Muscle layer of colon (tissue), 2 donors: ENCODE results near the gene MUSTN1.

Experiments
- H3K27ac ChIP-seq: one replicate; pipeline ENCODE4 v1.7.0; 2013; ENCODE audit warnings: low read depth, mild to moderate bottlenecking, low read length, moderate library complexity
- H3K27me3 ChIP-seq, 2 donors: one replicate each; pipeline ENCODE4 v1.7.0; 2013; ENCODE audit warnings: low read length in 2 of 2, mild to moderate bottlenecking in 2 of 2; ENCODE audit not compliant: insufficient read depth in 2 of 2, control insufficient read depth in 1 of 2
- H3K36me3 ChIP-seq: one replicate; pipeline ENCODE4 v1.7.0; 2013; ENCODE audit warnings: mild to moderate bottlenecking, low read length; ENCODE audit not compliant: insufficient read depth
- H3K4me1 ChIP-seq: one replicate; pipeline ENCODE4 v1.7.0; 2013; ENCODE audit warnings: mild to moderate bottlenecking, low read length; ENCODE audit not compliant: insufficient read depth
- H3K4me3 ChIP-seq, 2 donors: one replicate each; pipeline ENCODE4 v1.7.0; 2013; ENCODE audit warnings: low read length in 2 of 2, low read depth in 1 of 2, mild to moderate bottlenecking in 1 of 2, moderate library complexity in 1 of 2
- H3K9ac ChIP-seq: one replicate; pipeline ENCODE4 v1.7.0; 2013; ENCODE audit warnings: low read length
- H3K9me3 ChIP-seq: one replicate; pipeline ENCODE4 v1.7.0; 2013; ENCODE audit warnings: mild to moderate bottlenecking, low read length
- donor health status: abdominal sarcoma.
- donor health status: Adenocarcinoma of cecum.

MUSTN1 gene

DNA sequence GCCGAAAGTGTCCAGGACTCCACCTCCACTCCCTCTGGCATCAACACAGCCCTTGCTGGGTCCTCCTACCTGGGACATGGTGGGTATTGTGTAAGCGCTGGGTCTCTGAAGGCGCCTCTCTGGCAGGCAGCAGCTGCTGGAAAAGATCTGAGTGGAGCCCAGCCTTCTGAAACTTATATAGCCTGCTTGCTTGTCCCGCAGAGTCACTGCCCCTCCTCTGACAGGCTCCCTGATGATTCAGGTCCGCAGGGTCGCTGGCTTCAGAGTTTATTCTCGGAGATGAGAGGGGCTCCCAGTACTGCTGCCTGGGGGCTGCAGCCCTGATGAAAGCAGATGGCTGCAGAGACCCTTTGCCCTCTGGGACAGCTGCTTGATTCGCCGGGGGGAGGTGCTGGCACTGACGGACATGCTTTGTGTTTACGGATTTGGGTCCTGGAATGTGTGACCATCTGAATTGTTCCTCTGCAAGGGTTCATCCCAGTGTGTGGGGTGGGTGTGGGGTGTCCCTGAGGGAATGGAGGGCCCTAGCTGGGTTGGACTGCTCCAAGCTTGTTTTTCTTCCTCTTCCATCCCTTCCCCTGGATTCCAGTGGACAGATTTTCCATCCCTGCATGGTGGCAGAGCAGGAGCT lies at the start of gene MUSTN1:
Gene MUSTN1, minus strand, starts transcription at position 149 of the 631 bp plus-strand sequence. Its CDS starts 71 bp downstream, at position 78.
- Histone ChIP-seq H3K27me3 (no peaks in the 10 kb centered on the region), H3K4me3 (no peak within 1 kb of the TSS), H3K36me3 (peaks cover 12% of the 10 kb centered on the region), H3K9ac (no peak within 1 kb of the TSS), H3K27ac (peak within 1 kb of the TSS; percentile 25), H3K9me3 (no peaks in the 10 kb centered on the region), H3K4me1 (peaks cover 13% of the 10 kb centered on the region)

DNA sequence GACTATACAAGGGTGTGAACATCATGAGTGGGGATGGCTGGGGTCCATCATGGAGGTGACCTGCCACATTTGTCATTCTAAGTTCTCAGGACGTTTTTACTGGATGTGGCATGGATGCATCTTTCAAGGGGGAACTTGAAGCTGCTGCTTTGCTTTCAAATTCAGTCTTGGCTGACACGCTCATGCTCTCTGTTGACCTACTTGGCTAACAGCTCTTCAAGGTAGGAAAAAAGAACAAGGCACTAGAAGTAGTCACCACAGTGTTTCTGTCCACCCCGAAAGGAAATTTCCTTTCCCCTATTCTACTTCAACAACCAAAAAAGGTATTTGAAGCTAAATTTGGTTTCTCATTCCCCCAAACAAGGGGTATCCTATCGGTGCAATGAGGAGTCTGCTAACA lies 47.6 kb upstream of the MUSTN1 start:
- Histone ChIP-seq H3K27me3 (no peaks in the 10 kb centered on the region), H3K27ac (no peak overlapping the region), H3K9ac (no peak overlapping the region), H3K36me3 (peaks cover 10% of the 10 kb centered on the region), H3K4me3 (no peak overlapping the region), H3K9me3 (no peaks in the 10 kb centered on the region), H3K4me1 (peaks cover 5% of the 10 kb centered on the region)

DNA sequence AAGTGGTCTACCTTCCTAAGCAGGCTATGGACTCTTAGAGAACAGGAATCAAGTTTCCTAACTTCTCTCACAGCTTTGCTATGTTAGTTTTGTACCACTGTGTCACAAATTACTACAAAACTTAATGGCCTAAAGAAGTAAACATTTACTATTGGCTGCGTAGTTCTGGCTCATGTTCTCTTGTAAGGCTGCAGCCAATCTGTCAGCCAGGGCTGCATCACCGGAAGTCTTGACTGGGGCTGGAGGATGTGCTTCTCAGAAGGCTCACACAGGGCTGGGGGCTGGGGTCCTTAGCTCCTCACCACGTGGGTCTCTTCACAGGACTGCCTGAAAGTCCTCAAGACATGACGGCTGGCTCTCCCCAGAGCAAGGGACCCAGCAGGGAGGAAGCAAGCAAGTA lies 47.1 kb upstream of the MUSTN1 start:
- Histone ChIP-seq H3K27ac (no peak overlapping the region), H3K9ac (no peak overlapping the region), H3K4me3 (no peak overlapping the region), H3K27me3 (no peaks in the 10 kb centered on the region), H3K4me1 (peaks cover 5% of the 10 kb centered on the region), H3K36me3 (peaks cover 10% of the 10 kb centered on the region), H3K9me3 (no peaks in the 10 kb centered on the region)

DNA sequence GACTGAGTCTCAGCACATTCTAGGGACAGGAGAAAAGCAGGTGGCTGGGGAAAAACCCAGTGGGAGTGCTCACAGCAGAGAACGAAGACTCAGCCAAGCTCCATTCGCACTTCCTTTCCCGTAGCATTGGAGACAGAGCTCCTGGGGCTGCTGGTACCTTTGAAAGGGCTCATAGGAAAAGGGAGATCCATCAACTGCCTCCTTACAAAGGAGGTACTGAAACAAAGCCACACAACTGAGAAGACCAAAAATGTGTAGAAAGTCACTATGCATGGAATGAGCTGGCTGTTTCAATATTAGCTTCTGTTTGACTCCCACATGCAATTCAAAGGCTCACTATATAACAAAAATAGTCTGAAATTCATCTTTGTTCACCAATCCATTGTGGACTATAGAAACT lies 45.7 kb upstream of the MUSTN1 start:
- no peak overlapping the region for H3K4me3 ChIP-seq
- no peaks in the 10 kb centered on the region for H3K27me3 ChIP-seq
- H3K27ac ChIP-seq: no peak overlapping the region
- H3K4me1 ChIP-seq: peaks cover 5% of the 10 kb centered on the region
- no peaks in the 10 kb centered on the region for H3K9me3 ChIP-seq
- peaks cover 6% of the 10 kb centered on the region for H3K36me3 ChIP-seq
- H3K9ac ChIP-seq: no peak overlapping the region

DNA sequence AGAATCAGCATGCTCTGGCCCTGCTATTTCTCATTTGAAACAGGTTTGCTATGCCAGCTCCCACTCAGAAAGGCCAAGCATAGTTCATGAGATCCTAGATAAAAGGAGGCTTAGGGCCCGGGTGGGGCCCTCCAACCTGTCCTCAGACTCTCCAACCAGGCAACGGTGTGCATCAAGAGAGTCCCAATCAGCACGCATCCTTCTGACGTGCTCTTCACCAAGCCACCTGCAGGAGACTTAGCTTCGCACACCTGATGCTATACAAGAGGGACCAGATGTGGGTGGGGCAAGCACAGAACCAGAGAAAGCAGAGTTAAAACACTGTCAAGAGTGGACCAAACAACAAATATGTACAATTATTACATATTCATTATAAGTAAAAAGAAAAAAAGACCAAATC lies 45.2 kb upstream of the MUSTN1 start:
- Histone ChIP-seq H3K27ac (no peak overlapping the region), H3K9ac (no peak overlapping the region), H3K4me3 (no peak overlapping the region), H3K9me3 (no peaks in the 10 kb centered on the region), H3K36me3 (peaks cover 4% of the 10 kb centered on the region), H3K27me3 (no peaks in the 10 kb centered on the region), H3K4me1 (peaks cover 5% of the 10 kb centered on the region)

DNA sequence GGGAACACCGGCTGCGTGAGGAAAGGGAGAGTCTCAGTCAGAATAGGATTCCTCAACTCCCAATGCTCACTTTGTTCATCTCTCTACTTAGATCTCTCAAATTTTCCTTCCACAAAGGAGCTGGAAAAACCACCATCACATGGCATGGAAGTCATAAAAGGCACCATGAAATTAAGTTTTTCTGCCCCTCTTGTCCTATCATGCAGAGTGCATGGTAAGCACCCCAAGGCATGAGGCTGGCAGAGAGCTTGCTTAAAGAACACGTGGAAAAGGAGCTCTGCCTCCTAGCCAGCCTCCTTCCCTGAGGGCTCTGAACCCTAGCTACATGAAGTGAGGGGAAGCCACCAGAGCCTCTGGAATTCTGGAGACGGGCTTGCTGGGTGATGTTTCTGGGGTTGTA lies 44.8 kb upstream of the MUSTN1 start:
- Histone ChIP-seq H3K4me1 (peaks cover 5% of the 10 kb centered on the region), H3K27me3 (no peaks in the 10 kb centered on the region), H3K36me3 (peaks cover 4% of the 10 kb centered on the region), H3K9me3 (no peaks in the 10 kb centered on the region), H3K4me3 (no peak overlapping the region), H3K9ac (no peak overlapping the region), H3K27ac (no peak overlapping the region)

DNA sequence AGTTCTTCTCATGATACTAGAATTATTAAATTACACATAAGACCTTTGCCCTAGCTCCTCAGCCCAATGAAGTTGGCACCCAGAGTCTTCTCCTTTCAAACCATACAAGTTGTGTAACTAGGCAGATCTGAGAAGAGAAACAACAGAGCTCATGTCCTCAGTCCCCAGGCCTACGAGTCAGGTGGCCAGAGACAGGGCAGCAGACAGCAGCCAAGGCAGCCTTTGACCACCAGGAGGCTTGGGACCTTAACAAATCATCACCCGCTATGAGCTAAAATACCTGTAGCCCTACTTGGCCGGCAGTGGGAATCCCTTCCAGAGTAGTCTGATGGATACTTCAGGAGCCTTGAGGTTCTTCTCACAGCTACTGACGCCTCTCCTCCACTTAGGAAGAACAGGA lies 44.3 kb upstream of the MUSTN1 start:
- H3K9me3 ChIP-seq: no peaks in the 10 kb centered on the region
- H3K9ac ChIP-seq: no peak overlapping the region
- H3K4me1 ChIP-seq: peaks cover 5% of the 10 kb centered on the region
- no peak overlapping the region for H3K27ac ChIP-seq
- H3K27me3 ChIP-seq: no peaks in the 10 kb centered on the region
- H3K4me3 ChIP-seq: no peak overlapping the region
- H3K36me3 ChIP-seq: peaks cover 4% of the 10 kb centered on the region

DNA sequence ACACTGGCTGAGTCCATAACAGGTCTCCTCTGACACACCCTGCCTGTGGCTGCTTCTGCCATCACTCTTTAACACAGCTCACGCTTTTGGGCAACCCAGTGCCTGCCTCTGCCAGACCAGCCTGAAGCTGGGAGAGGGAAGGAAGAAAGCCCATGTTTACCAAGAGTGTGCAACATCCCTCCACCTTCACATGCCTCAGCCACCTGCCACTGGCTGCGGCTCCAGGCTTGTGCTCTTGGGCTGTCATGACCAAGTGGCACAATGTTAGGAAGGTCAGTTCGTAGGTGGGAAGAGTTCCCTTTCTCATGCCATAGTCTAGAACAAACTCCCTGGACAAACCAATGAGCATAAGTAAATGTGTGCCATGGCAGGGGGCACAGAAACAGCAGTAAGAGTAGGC lies 42.3 kb upstream of the MUSTN1 start:
- no peaks in the 10 kb centered on the region for H3K9me3 ChIP-seq
- H3K4me3 ChIP-seq: no peak overlapping the region
- H3K36me3 ChIP-seq: peaks cover 4% of the 10 kb centered on the region
- no peaks in the 10 kb centered on the region for H3K27me3 ChIP-seq
- H3K27ac ChIP-seq: no peak overlapping the region
- peaks cover 2% of the 10 kb centered on the region for H3K4me1 ChIP-seq
- no peak overlapping the region for H3K9ac ChIP-seq

DNA sequence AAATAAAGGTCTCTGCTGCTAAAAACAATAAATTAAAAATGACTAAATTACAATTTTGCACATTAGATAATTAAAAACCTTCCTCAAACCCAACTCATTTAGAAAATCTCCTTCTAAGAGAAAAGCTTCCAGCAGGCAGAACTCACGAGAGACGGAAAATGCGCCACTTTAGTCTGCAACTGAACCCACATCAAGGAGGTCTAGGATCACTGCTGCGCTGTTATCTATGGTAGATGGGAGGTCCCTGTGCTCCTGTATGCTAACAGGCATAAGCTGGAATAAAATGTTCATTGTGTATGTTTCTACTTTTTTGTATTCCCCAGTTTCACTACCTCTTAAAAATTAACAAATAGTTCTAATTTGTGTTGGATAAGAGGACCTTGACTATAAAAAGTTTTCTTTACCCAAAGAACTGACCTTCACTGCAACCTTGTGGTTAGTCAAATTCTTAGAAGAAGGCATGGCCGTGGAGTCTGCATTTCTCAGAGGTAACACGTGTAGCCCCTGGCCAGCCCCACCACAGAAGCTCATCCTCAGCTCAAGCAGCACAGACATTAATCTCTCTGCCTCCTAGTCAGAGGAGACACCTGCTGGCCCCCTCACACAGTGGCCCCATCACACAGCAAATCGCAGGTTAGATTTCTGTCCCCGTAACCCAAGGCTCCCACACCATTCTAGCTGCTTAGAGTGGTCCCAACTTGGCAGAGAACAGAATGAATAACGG lies 40.2 kb upstream of the MUSTN1 start:
- Histone ChIP-seq H3K4me1 (no peaks in the 10 kb centered on the region), H3K9me3 (no peaks in the 10 kb centered on the region), H3K27ac (no peak overlapping the region), H3K9ac (no peak overlapping the region), H3K27me3 (no peaks in the 10 kb centered on the region), H3K4me3 (no peak overlapping the region), H3K36me3 (peaks cover 2% of the 10 kb centered on the region)

DNA sequence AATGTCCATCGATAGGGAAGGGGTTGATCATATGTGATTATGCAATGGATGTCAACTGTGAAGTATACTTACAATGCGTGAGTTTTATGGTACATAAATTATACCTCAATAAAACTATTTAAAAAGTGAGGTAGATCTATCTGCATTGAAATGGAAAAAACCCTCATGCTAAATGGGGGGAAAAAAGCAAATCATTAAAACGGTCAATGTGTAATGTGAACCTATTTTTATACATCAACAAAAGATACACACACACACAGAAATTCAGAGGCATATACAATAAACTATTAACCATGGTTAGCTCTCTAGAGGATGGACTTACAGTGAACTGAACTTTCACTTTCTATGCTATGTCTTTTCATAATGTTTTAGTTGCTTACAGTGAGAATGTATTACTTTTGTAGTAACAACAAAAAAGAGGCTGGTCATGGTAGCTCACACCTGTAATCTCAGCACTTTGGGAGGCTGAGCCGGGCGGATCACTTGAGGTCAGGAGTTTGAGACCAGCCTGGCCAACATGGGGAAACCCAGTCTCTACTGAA lies 39.4 kb upstream of the MUSTN1 start:
- Histone ChIP-seq H3K4me1 (no peaks in the 10 kb centered on the region), H3K9ac (no peak overlapping the region), H3K9me3 (no peaks in the 10 kb centered on the region), H3K36me3 (no peaks in the 10 kb centered on the region), H3K4me3 (no peak overlapping the region), H3K27ac (no peak overlapping the region), H3K27me3 (no peaks in the 10 kb centered on the region)

DNA sequence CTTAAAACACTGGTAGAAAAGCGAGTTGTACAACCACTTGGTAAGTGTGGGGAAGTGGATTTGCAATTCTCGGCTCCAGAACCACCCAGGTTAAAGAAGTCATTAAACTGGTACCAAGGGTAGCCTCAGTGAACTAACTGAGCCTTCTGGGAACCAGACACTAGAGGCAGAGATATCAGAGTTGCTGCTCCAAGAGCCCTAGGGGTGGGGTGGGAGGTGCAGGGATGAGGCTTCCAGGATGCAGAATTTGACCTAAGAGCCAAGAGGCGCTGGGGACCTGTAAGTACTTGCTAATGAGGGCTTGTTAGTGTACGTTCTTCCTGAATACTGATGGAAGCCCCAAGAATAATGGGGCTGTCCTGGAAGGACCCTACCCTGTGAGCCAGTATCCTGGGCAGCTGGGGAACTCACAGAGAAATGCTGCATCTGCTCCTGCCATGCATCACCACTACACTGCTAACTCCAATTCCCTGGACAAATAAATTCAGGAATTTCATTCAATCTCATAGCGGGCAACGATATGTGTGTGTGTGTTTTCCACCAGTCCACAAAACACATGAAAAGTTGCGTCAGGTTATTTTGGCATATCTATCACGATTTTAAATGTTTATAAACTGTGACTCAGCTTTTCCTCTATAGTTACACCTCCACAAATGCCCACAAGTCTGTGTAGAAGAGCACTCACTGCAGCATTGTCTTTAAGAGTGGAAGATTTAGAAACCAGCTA lies 38.8 kb upstream of the MUSTN1 start:
- no peaks in the 10 kb centered on the region for H3K4me1 ChIP-seq
- no peak overlapping the region for H3K9ac ChIP-seq
- H3K36me3 ChIP-seq: no peaks in the 10 kb centered on the region
- H3K9me3 ChIP-seq: no peaks in the 10 kb centered on the region
- H3K4me3 ChIP-seq: no peak overlapping the region
- H3K27ac ChIP-seq: no peak overlapping the region
- H3K27me3 ChIP-seq: no peaks in the 10 kb centered on the region
